Stimulated activated CD4-positive, alpha-beta T cell treated with anti-CD3 and anti-CD28 coated beads, Interleukin-1b, Interleukin-23, amount 100 ng/mL, for 24 hours (primary cell): ENCODE measurements around the gene HSPA5.
"Not testable (repeated sequence)": the region's sequence is repeated elsewhere in the genome, so short reads cannot be mapped to it uniquely, and the experiment has no call there.

ENCODE experiments used
- DNase-seq, 4 experiments: peaks; one replicate each; pipeline ENCODE4 v3.0.0-alpha.2; 2020; ENCODE audit warnings: low read depth in 4 of 4, low spot score in 1 of 4

HSPA5 gene

GRCh38 chr9:125243792-125244260, 2.7 kb upstream of the HSPA5 start:
- DNase-seq = no peak

- DNase-seq = no peak
Observed at GRCh38 chr9:125241863-125242739, 958 bp upstream of the HSPA5 start.

- peak in 3 of 4 experiments; percentile 16 to 28 (median 24) for DNase-seq
Observed at GRCh38 chr9:125240649-125240999, 519 bp downstream of the HSPA5 start.

GRCh38 chr9:125239631-125240597, 1.2 kb downstream of the HSPA5 start:
- no peak for DNase-seq

- no peak for DNase-seq
Observed at GRCh38 chr9:125238915-125239446, 2.2 kb downstream of the HSPA5 start.

- no peak for DNase-seq
Observed at GRCh38 chr9:125238127-125238914, 2.8 kb downstream of the HSPA5 start.

- DNase-seq = not testable (repeated sequence)
Observed at GRCh38 chr9:125236520-125237159, 4.5 kb downstream of the HSPA5 start.

- DNase-seq = no peak
Observed at GRCh38 chr9:125235804-125236519, 5.2 kb downstream of the HSPA5 start.

- DNase-seq = not testable (repeated sequence)
Observed at GRCh38 chr9:125234099-125234498, 7.0 kb downstream of the HSPA5 start.

GRCh38 chr9:125233678-125234077, 7.5 kb downstream of the HSPA5 start:
- no peak for DNase-seq

- no peak for DNase-seq
Observed at GRCh38 chr9:125227761-125228160, 13.4 kb downstream of the HSPA5 start.

GRCh38 chr9:125224858-125225257, 16.3 kb downstream of the HSPA5 start:
- not testable (repeated sequence) for DNase-seq

- DNase-seq = no peak
Observed at GRCh38 chr9:125218621-125219020, 22.5 kb downstream of the HSPA5 start.

GRCh38 chr9:125214186-125214585, 27.0 kb downstream of the HSPA5 start:
- DNase-seq = no peak

- no peak for DNase-seq
Observed at GRCh38 chr9:125204477-125204876, 36.7 kb downstream of the HSPA5 start.

- no peak for DNase-seq
Observed at GRCh38 chr9:125202846-125203618, 38.1 kb downstream of the HSPA5 start.

GRCh38 chr9:125200216-125201047, 40.7 kb downstream of the HSPA5 start, which contains the start of gene RABEPK:
TSS of gene RABEPK (plus strand) at chr9:125200542. CDS start at chr9:125203014, 2,472 bp downstream.
- peak; percentile 83 to 91 (median 88) for DNase-seq

- DNase-seq = not testable (repeated sequence)
Observed at GRCh38 chr9:125195591-125195990, 45.6 kb downstream of the HSPA5 start.
